Jurkat, Clone E6-1 (cell line): ENCODE data around the gene FAM13A.

Experiments used
- DNase-seq: peaks from one replicate; pipeline ENCODE4 v3.0.0-alpha.2; 2011; ENCODE audit warnings: low read depth, low spot score
- H3K4me3 ChIP-seq: 2 replicates; pipeline ENCODE4 v1.5.1; 2011; ENCODE audit warnings: mild to moderate bottlenecking, low read length, control low read depth, moderate library complexity

Gene FAM13A

GRCh38 chr4:88823058-88823919, 233.7 kb downstream of the FAM13A start:
- DNase-seq: peak; percentile 45

GRCh38 chr4:88822034-88822789, 234.8 kb downstream of the FAM13A start:
- DNase-seq: no peak
- no peak overlapping the region for H3K4me3 ChIP-seq

More at GRCh38 chr4:88823058-88823919, 233.7 kb downstream of the FAM13A start:
- peak overlapping the region; percentile 39 for H3K4me3 ChIP-seq

GRCh38 chr4:88821522-88821921, 235.5 kb downstream of the FAM13A start:
- H3K4me3 ChIP-seq: no peak overlapping the region
- no peak for DNase-seq

GRCh38 chr4:88820698-88821415, 236.1 kb downstream of the FAM13A start:
- H3K4me3 ChIP-seq: no peak overlapping the region
- no peak for DNase-seq

GRCh38 chr4:88819818-88820697, 236.9 kb downstream of the FAM13A start:
- H3K4me3 ChIP-seq: no peak overlapping the region
- no peak for DNase-seq

GRCh38 chr4:88818631-88819470, 238.1 kb downstream of the FAM13A start:
- no peak for DNase-seq
- H3K4me3 ChIP-seq: no peak overlapping the region

- H3K4me3 ChIP-seq: no peak overlapping the region
These were observed 239.2 kb downstream of the FAM13A start for GRCh38 chr4:88817740-88818139.

GRCh38 chr4:88816360-88816759, 240.6 kb downstream of the FAM13A start:
- DNase-seq: no peak
- H3K4me3 ChIP-seq: no peak overlapping the region

More at GRCh38 chr4:88817740-88818139, 239.2 kb downstream of the FAM13A start:
- DNase-seq: no peak

- DNase-seq: no peak
These were observed 242.9 kb downstream of the FAM13A start for GRCh38 chr4:88814043-88814617.

GRCh38 chr4:88813013-88813412, 244.0 kb downstream of the FAM13A start:
- DNase-seq: no peak
- H3K4me3 ChIP-seq: no peak overlapping the region

More at GRCh38 chr4:88814043-88814617, 242.9 kb downstream of the FAM13A start:
- H3K4me3 ChIP-seq: no peak overlapping the region

GRCh38 chr4:88812420-88812819, 244.6 kb downstream of the FAM13A start:
- no peak overlapping the region for H3K4me3 ChIP-seq
- no peak for DNase-seq

GRCh38 chr4:88811904-88812303, 245.1 kb downstream of the FAM13A start:
- DNase-seq: no peak

GRCh38 chr4:88810325-88810724, 246.7 kb downstream of the FAM13A start:
- H3K4me3 ChIP-seq: no peak overlapping the region
- DNase-seq: no peak

More at GRCh38 chr4:88811904-88812303, 245.1 kb downstream of the FAM13A start:
- no peak overlapping the region for H3K4me3 ChIP-seq

- no peak overlapping the region for H3K4me3 ChIP-seq
- no peak for DNase-seq
These were observed 247.3 kb downstream of the FAM13A start for GRCh38 chr4:88809576-88810219.

GRCh38 chr4:88809101-88809500, 247.9 kb downstream of the FAM13A start:
- DNase-seq: no peak
- no peak overlapping the region for H3K4me3 ChIP-seq

- no peak for DNase-seq
- no peak overlapping the region for H3K4me3 ChIP-seq
These were observed 249.5 kb downstream of the FAM13A start for GRCh38 chr4:88807499-88807898.

GRCh38 chr4:88804234-88804633, 252.8 kb downstream of the FAM13A start:
- DNase-seq: no peak
- H3K4me3 ChIP-seq: no peak overlapping the region
